ENCODE measurements around the gene SYNE4. TPM values are rescaled to one million over a fixed set of nuclear protein-coding genes. Genes with fewer than 3 reads are reported as not detected.

SYNE4 gene
- total and polyA plus RNA-seq, 2 of the 13 experiments (the other 11 are each of a cell fraction or from before 2014, with no cell fraction given), result 13.7 to 23.0 TPM

DNA sequence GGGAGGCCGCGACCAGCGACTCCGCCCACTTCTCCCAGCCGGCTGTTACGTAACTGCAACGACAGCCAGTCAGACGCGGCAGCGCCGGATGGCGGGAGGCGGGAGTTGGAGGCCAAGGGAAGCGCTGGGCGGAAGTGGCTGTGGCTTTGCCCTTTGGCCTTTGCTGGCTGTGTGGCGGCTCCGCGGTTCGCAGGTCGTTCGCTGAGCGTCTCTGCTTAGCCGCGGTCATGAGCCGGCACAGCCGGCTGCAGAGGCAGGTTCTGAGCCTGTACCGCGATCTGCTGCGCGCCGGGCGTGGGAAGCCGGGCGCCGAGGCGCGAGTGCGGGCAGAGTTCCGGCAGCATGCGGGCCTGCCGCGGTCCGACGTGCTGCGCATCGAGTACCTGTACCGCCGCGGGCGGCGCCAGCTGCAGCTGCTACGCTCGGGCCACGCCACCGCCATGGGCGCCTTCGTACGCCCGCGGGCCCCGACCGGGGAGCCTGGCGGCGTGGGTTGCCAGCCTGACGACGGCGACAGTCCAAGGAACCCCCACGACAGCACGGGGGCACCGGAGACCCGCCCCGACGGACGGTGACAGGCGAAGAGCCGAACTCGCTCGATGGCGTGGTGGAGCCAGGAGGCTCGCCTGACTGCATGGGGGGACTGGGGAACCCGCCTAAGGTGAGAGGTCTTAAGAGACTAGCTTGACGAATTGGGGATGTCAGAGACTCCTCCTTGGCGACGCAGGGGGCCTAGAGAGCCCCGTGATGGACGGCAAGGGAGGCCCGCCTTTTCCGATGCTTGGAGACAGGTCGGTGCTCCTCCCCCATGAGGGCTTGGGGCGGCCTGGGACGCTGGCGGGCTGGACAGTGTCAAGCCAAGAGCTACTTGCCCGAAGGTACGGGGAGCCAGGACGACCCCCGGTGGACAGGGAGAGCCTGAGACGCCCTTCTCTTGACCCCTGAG lies 13.3 kb downstream of the SYNE4 start, which contains the start of gene SDHAF1 (continued):
- TF ChIP-seq JUN (CRISPR knock-in tag; IDR thresholded peaks at IDR 0.05), result no peak
- peak; percentile 56; the same call in 1 of the 2 replicates for TF ChIP-seq ZNF766 (CRISPR knock-in tag; IDR thresholded peaks at IDR 0.05; ENCODE audit: borderline replicate concordance)
- TF ChIP-seq, protein P1, sequence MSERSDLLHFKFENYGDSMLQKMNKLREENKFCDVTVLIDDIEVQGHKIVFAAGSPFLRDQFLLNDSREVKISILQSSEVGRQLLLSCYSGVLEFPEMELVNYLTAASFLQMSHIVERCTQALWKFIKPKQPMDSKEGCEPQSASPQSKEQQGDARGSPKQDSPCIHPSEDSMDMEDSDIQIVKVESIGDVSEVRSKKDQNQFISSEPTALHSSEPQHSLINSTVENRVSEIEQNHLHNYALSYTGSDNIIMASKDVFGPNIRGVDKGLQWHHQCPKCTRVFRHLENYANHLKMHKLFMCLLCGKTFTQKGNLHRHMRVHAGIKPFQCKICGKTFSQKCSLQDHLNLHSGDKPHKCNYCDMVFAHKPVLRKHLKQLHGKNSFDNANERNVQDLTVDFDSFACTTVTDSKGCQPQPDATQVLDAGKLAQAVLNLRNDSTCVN (CRISPR knock-in tag; IDR thresholded peaks at IDR 0.05; ENCODE audit: borderline replicate concordance), result no peak
- TF ChIP-seq CHD2 (IDR thresholded peaks at IDR 0.05; ENCODE audit: low read depth, low read length), result no peak
- TF ChIP-seq, protein P2, sequence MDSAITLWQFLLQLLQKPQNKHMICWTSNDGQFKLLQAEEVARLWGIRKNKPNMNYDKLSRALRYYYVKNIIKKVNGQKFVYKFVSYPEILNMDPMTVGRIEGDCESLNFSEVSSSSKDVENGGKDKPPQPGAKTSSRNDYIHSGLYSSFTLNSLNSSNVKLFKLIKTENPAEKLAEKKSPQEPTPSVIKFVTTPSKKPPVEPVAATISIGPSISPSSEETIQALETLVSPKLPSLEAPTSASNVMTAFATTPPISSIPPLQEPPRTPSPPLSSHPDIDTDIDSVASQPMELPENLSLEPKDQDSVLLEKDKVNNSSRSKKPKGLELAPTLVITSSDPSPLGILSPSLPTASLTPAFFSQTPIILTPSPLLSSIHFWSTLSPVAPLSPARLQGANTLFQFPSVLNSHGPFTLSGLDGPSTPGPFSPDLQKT (CRISPR knock-in tag; IDR thresholded peaks at IDR 0.05; ENCODE audit: borderline replicate concordance), result no peak
- peak; percentile 93 for TF ChIP-seq SPEN (CRISPR knock-in tag; IDR thresholded peaks at IDR 0.05; ENCODE audit: low read depth)
- TF ChIP-seq NCOA2 (CRISPR knock-in tag; IDR thresholded peaks at IDR 0.05), result no peak
- TF ChIP-seq ZNF44 (CRISPR knock-in tag; IDR thresholded peaks at IDR 0.05), result no peak
- TF ChIP-seq HDAC2 (CRISPR knock-in tag; IDR thresholded peaks at IDR 0.05), result peak; percentile 76; the same call in 1 of the 2 replicates
- TF ChIP-seq MEIS2 (CRISPR knock-in tag; IDR thresholded peaks at IDR 0.05), result no peak
- TF ChIP-seq, protein P3, sequence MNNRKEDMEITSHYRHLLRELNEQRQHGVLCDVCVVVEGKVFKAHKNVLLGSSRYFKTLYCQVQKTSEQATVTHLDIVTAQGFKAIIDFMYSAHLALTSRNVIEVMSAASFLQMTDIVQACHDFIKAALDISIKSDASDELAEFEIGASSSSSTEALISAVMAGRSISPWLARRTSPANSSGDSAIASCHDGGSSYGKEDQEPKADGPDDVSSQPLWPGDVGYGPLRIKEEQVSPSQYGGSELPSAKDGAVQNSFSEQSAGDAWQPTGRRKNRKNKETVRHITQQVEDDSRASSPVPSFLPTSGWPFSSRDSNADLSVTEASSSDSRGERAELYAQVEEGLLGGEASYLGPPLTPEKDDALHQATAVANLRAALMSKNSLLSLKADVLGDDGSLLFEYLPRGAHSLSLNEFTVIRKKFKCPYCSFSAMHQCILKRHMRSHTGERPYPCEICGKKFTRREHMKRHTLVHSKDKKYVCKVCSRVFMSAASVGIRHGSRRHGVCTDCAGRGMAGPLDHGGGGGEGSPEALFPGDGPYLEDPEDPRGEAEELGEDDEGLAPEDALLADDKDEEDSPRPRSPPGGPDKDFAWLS (CRISPR knock-in tag; IDR thresholded peaks at IDR 0.05; ENCODE audit: borderline replicate concordance), result 0 out of 2 replicates have a peak, but pooled peaks have one; percentile 7
- TF ChIP-seq ZNF557 (CRISPR knock-in tag; IDR thresholded peaks at IDR 0.05), result no peak
- TF ChIP-seq, protein P4, sequence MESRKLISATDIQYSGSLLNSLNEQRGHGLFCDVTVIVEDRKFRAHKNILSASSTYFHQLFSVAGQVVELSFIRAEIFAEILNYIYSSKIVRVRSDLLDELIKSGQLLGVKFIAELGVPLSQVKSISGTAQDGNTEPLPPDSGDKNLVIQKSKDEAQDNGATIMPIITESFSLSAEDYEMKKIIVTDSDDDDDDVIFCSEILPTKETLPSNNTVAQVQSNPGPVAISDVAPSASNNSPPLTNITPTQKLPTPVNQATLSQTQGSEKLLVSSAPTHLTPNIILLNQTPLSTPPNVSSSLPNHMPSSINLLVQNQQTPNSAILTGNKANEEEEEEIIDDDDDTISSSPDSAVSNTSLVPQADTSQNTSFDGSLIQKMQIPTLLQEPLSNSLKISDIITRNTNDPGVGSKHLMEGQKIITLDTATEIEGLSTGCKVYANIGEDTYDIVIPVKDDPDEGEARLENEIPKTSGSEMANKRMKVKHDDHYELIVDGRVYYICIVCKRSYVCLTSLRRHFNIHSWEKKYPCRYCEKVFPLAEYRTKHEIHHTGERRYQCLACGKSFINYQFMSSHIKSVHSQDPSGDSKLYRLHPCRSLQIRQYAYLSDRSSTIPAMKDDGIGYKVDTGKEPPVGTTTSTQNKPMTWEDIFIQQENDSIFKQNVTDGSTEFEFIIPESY (CRISPR knock-in tag; IDR thresholded peaks at IDR 0.05), result no peak
- no peak for TF ChIP-seq FOXA1 (IDR thresholded peaks at IDR 0.05)
- no peak for TF ChIP-seq FOXA1 (CRISPR knock-in tag; IDR thresholded peaks at IDR 0.05)
- TF ChIP-seq, protein P5, sequence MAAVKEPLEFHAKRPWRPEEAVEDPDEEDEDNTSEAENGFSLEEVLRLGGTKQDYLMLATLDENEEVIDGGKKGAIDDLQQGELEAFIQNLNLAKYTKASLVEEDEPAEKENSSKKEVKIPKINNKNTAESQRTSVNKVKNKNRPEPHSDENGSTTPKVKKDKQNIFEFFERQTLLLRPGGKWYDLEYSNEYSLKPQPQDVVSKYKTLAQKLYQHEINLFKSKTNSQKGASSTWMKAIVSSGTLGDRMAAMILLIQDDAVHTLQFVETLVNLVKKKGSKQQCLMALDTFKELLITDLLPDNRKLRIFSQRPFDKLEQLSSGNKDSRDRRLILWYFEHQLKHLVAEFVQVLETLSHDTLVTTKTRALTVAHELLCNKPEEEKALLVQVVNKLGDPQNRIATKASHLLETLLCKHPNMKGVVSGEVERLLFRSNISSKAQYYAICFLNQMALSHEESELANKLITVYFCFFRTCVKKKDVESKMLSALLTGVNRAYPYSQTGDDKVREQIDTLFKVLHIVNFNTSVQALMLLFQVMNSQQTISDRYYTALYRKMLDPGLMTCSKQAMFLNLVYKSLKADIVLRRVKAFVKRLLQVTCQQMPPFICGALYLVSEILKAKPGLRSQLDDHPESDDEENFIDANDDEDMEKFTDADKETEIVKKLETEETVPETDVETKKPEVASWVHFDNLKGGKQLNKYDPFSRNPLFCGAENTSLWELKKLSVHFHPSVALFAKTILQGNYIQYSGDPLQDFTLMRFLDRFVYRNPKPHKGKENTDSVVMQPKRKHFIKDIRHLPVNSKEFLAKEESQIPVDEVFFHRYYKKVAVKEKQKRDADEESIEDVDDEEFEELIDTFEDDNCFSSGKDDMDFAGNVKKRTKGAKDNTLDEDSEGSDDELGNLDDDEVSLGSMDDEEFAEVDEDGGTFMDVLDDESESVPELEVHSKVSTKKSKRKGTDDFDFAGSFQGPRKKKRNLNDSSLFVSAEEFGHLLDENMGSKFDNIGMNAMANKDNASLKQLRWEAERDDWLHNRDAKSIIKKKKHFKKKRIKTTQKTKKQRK (IDR thresholded peaks at IDR 0.05; ENCODE audit: low read length), result no peak

Data from HepG2 (cell line).